Activated CD4-positive, alpha-beta T cell treated with anti-CD3 and anti-CD28 coated beads for 36 hours (primary cell): ENCODE data around the gene MED10. TPM values are rescaled to one million over a fixed set of nuclear protein-coding genes. Genes with fewer than 3 reads are reported as not detected.
A peak's percentile ranks its signal among the peaks of the same experiment; 100 is the strongest.

Experiments
- ATAC-seq: fragments of 200-7000 bp; cut with Tn5 transposase; one replicate; pipeline ENCODE4 v1.10.0; 2021; ENCODE audit warnings: mild to moderate bottlenecking, moderate library complexity
- CTCF ChIA-PET: fragments of 350-600 bp; sonication (Branson Sonifier 250); formaldehyde crosslinking; loops from one replicate; lab custom pipeline; 2021; ENCODE audit warnings: antibody characterized with exemption; lab: Charles Lee
- POLR2A ChIA-PET: fragments of 350-600 bp; sonication (Branson Sonifier 250); formaldehyde crosslinking; loops from one replicate; lab custom pipeline; 2021; ENCODE audit warnings: antibody characterized with exemption, inconsistent platforms; lab: Charles Lee
- DNase-seq: peaks from one replicate; pipeline ENCODE4 v3.0.0-alpha.2; 2020
- H3K27ac Mint-ChIP-seq: one replicate; pipeline ENCODE4 v1.8.0; 2021; ENCODE audit warnings: mixed read lengths
- H3K27me3 Mint-ChIP-seq: one replicate; pipeline ENCODE4 v1.8.0; 2021; ENCODE audit warnings: mixed read lengths
- H3K36me3 Mint-ChIP-seq: one replicate; pipeline ENCODE4 v1.8.0; 2021; ENCODE audit warnings: low read depth, mixed read lengths
- H3K4me1 Mint-ChIP-seq: one replicate; pipeline ENCODE4 v1.8.0; 2021; ENCODE audit warnings: mixed read lengths
- H3K4me3 Mint-ChIP-seq: one replicate; pipeline ENCODE4 v1.8.0; 2021; ENCODE audit warnings: mild to moderate bottlenecking, moderate library complexity, mixed read lengths
- H3K9me3 Mint-ChIP-seq: one replicate; pipeline ENCODE4 v1.8.0; 2021; ENCODE audit warnings: low read depth, mixed read lengths
- intact Hi-C, 2 experiments: fragments of 100-400 bp; cut with DNase I in 1 of 2; cut with micrococcal nuclease in 1 of 2; formaldehyde crosslinking; loops; one replicate each; pipeline versions ENCODE4 v1.14.2 to v1.15.1; 2022 to 2024; cut with DNase I, micrococcal nuclease
- total RNA-seq, 2 experiments: library from RNA; stranded (reverse); gene quantifications; one replicate each; pipeline ENCODE4 v1.2.3, GENCODE V29; 2021

The MED10 gene
- total RNA-seq, 2 experiments from 2014 or later, result 40.4 to 50.8 TPM

DNA sequence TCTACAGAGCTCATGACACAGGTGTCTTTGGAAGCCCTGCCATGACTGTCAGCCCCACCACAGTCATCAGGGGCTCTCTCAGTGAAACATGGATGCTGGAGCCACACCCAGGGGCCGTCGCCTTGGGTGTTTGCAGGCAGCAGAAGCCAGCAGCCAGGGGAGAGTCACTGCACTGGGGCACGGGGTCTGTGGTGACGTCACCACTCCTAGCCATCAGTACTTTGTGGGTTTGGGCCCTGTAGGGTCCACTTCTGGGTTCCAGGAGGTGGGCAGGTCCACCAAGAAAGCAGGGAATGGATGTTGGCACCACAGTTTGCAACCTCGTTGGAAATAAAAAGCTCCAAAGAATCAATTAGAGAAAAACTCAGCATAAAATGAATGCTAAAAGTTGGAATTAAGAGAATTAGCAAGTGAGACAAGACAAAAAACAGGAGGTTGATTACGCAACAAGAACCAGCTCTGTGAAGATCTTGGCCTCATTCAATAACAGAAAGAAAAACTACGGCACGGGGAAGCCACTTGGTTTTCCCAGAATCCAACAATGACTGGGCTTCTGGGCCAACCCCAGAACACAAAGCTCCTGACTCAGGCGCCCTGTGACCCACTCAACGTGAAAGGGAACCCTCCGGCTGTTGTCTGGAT, 34.3 kb downstream of the MED10 start:
- DNase-seq (no peak), ATAC-seq (no peak)
- Mint-ChIP-seq H3K9me3 (no peaks in the 10 kb centered on the region), H3K4me3 (no peak overlapping the region), H3K27me3 (no peaks in the 10 kb centered on the region), H3K4me1 (no peaks in the 10 kb centered on the region), H3K27ac (no peak overlapping the region), H3K36me3 (no peaks in the 10 kb centered on the region)
- POLR2A ChIA-PET, result no interaction called here
- CTCF ChIA-PET, result no interaction called here
- intact Hi-C loops, result no loop called here

DNA sequence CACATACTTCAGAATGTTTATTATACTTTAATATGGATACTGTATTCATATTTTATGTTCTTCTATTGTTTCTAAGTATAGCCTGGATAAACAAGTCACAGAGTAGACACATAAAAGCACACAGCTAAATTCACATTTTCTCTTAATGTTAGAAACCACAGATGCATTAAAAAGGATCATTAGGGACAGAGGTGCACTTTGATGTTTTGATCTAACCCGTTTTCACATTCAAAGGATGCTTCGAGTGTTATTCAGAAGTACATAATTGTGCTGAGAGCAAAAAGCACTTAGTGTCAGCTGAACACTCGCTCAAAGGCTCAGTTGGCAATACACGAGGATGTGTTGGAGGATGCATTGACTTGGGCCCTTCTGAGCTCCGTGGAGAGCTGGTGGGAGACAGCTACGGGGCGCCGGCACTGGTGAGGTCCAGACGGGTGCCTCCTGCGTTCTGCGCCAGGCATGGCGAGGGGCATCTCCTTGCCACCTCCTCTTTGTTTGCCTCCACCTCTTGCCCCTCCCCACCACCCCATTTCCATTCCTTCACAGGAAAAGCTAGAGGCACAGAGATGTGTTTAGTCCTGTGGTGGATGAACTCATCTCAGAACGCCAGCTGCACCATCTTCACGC, 35.5 kb downstream of the MED10 start:
- no peaks in the 10 kb centered on the region for H3K27me3 Mint-ChIP-seq
- no peak overlapping the region for H3K4me3 Mint-ChIP-seq
- H3K36me3 Mint-ChIP-seq, result no peaks in the 10 kb centered on the region
- no peaks in the 10 kb centered on the region for H3K4me1 Mint-ChIP-seq
- no peak for ATAC-seq
- ChIA-PET POLR2A (no interaction called here), CTCF (no interaction called here)
- intact Hi-C loops, result no loop called here
- no peak overlapping the region for H3K27ac Mint-ChIP-seq
- DNase-seq, result no peak
- H3K9me3 Mint-ChIP-seq, result no peaks in the 10 kb centered on the region

DNA sequence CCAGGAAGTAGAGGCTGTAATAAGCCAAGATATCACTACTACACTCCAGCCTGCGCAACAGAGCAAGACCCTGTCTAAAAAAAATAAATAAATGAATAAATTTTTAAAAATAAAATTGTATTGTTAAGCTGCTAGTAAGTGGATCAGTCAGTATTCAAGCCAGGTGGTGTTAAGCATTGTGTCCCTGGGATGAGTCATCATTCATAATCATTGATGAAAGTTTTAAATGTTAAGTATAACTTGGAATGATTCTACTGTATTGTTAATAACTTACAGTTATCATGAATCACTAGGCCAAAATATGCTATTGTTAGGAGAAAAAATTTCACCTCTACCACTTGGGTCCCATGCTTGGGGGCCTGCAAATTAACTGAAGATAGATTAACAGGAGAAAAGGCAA, 38.2 kb downstream of the MED10 start:
- no peaks in the 10 kb centered on the region for H3K27me3 Mint-ChIP-seq
- ATAC-seq (no peak), DNase-seq (no peak)
- ChIA-PET CTCF (no interaction called here), POLR2A (no interaction called here)
- no peak overlapping the region for H3K27ac Mint-ChIP-seq
- H3K36me3 Mint-ChIP-seq, result no peaks in the 10 kb centered on the region
- no peaks in the 10 kb centered on the region for H3K4me1 Mint-ChIP-seq
- no peak overlapping the region for H3K4me3 Mint-ChIP-seq
- intact Hi-C loops, result no loop called here
- no peaks in the 10 kb centered on the region for H3K9me3 Mint-ChIP-seq

DNA sequence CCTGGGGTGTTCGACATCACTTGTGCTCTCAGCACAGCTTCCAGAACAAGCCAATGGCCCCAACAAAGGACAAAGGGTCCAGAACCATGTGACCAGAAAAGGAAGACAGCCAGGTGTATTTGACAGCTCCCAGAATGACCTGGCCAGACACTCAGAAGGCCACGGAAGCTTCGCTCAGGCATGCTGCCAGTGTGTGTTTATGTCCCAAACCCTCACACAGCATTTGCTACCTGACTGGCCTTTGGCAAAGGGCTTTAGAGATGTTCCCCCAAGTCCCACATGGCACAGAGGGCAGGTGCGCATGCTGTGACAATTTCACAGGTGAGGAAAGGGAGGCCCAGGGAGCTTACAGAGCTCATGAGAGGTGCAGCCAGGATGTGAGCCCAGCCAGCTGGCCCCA, 39.5 kb downstream of the MED10 start:
- H3K4me3 Mint-ChIP-seq, result no peak overlapping the region
- ATAC-seq, result no peak
- no peaks in the 10 kb centered on the region for H3K9me3 Mint-ChIP-seq
- ChIA-PET CTCF (interaction anchor here (0.7 to 1.3 kb wide), 2 partner anchors 20 to 908 kb away, joined by 3 to 4 read pairs; no protein-coding TSS in a partner anchor), POLR2A (no interaction called here)
- intact Hi-C loops, result no loop called here
- DNase-seq, result no peak
- no peaks in the 10 kb centered on the region for H3K4me1 Mint-ChIP-seq
- H3K27ac Mint-ChIP-seq, result no peak overlapping the region
- no peaks in the 10 kb centered on the region for H3K36me3 Mint-ChIP-seq
- H3K27me3 Mint-ChIP-seq, result no peaks in the 10 kb centered on the region

DNA sequence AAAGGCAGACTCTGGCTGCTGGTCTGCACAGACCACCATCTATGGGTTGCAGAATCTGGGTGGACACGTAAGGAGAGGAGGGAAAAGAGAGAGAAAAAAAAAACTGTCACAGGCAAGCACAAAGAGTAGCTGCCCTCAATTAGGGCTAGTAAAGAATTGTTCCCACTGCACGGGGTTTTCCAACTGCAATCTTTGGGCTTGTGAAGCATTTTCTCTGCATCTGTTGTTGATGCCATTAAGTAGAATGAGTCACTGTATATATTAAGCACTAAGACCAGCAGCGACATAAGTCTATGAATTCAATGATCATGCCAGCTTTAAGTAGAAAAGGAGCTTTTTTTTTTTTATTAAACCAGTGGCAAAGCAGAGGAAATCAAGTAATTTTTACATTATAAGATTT, 40.2 kb downstream of the MED10 start:
- Mint-ChIP-seq H3K4me1 (no peaks in the 10 kb centered on the region), H3K27ac (no peak overlapping the region), H3K36me3 (no peaks in the 10 kb centered on the region), H3K4me3 (no peak overlapping the region), H3K27me3 (no peaks in the 10 kb centered on the region), H3K9me3 (no peaks in the 10 kb centered on the region)
- ChIA-PET POLR2A (no interaction called here), CTCF (interaction anchor here (1.3 kb wide), 1 partner anchor 21 kb away, joined by 4 read pairs; no protein-coding TSS in a partner anchor)
- no peak for ATAC-seq
- no peak for DNase-seq
- intact Hi-C loops, result no loop called here

DNA sequence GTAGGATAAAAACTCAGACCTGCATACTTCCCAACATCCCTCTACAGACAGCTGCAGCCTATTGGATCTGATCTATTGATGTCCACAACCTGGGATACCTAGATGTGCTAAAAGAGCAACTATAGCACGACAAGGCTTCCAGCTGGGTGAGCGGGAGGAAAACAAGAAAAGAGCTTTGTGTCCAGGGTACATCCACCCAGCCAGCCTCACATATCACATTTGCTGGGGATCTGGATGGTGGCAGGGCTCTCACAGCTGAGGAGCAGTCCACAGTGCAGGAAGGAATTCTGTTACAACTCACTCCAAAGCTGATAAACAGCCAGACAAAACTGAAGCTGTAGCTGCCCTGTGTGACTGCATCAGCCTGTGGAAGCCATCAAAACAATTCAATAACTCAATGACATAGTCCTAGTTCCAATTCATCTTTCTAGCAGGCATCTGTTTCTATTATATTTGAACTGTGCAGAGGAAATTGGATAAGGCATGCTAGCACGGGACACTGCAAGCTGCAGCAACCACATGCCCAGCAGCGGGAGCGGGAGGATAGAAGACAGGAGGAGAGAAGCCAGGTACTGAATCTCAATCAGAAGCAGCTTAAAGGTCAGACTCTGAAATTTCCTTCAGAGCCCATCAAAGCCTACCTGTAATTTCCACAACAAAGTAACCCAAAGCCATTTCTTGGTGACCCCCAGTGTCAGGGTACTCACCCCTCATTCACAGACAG, 45.0 kb downstream of the MED10 start:
- intact Hi-C loops, result no loop called here
- ATAC-seq, result no peak
- POLR2A ChIA-PET, result no interaction called here

DNA sequence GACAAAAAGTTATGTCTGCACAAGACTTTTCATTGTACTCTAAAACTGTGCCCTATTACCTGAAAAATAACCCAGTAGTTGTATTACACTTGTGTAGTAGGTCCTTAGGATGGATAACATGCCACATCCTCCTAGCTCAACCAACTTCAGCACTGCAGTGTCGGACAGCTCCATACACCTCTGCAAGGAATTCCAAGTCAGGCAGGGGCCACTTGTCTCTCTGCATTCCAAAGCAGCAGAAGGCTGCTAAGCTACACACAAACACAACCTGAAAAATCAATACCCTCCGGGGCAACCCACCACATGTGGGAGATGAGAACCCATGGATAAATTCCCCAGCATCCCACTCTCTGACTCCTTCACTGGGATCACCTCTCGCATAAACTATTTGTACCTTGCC, 50.2 kb downstream of the MED10 start:
- no peak overlapping the region for H3K4me3 Mint-ChIP-seq
- H3K27me3 Mint-ChIP-seq, result no peaks in the 10 kb centered on the region
- peak; percentile 48 for DNase-seq
- intact Hi-C loops, result no loop called here
- no peak overlapping the region for H3K27ac Mint-ChIP-seq
- H3K9me3 Mint-ChIP-seq, result peaks cover 14% of the 10 kb centered on the region
- H3K4me1 Mint-ChIP-seq, result no peaks in the 10 kb centered on the region
- H3K36me3 Mint-ChIP-seq, result peaks cover 9% of the 10 kb centered on the region
- ChIA-PET POLR2A (no interaction called here), CTCF (no interaction called here)
- no peak for ATAC-seq

More for the DNA sequence above, 45.0 kb downstream of the MED10 start:
- Mint-ChIP-seq H3K36me3 (peaks cover 9% of the 10 kb centered on the region), H3K27ac (no peak overlapping the region), H3K27me3 (no peaks in the 10 kb centered on the region), H3K4me1 (no peaks in the 10 kb centered on the region), H3K9me3 (peaks cover 14% of the 10 kb centered on the region), H3K4me3 (no peak overlapping the region)
- no peak for DNase-seq
- CTCF ChIA-PET, result interaction anchor here (0.6 kb wide), 1 partner anchor 748 kb away, joined by 3 read pairs; no protein-coding TSS in a partner anchor

DNA sequence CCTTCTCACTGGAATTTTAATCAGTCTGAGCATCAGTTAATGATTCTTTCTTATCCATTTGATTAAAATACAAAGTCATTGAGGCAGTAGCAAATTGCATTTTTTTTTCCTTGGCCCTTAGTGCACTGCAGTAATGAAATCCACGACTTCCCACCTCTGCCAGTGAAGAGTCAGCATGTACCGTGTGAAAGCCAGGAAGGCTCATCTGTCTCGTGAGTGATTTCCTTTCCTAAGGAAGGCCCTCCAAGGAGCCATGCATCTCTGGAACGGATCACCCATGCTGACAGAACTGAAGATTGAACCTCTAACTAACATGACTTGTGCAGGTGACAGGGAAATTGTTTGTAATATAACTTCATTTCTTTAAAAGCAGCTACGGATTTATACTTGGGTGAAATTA, 51.6 kb downstream of the MED10 start:
- POLR2A ChIA-PET, result no interaction called here
- CTCF ChIA-PET, result no interaction called here
- H3K27ac Mint-ChIP-seq, result no peak overlapping the region
- DNase-seq, result no peak
- ATAC-seq, result no peak
- intact Hi-C loops, result no loop called here
- H3K36me3 Mint-ChIP-seq, result peaks cover 9% of the 10 kb centered on the region
- H3K4me3 Mint-ChIP-seq, result no peak overlapping the region
- H3K4me1 Mint-ChIP-seq, result no peaks in the 10 kb centered on the region
- peaks cover 14% of the 10 kb centered on the region for H3K9me3 Mint-ChIP-seq
- H3K27me3 Mint-ChIP-seq, result no peaks in the 10 kb centered on the region

DNA sequence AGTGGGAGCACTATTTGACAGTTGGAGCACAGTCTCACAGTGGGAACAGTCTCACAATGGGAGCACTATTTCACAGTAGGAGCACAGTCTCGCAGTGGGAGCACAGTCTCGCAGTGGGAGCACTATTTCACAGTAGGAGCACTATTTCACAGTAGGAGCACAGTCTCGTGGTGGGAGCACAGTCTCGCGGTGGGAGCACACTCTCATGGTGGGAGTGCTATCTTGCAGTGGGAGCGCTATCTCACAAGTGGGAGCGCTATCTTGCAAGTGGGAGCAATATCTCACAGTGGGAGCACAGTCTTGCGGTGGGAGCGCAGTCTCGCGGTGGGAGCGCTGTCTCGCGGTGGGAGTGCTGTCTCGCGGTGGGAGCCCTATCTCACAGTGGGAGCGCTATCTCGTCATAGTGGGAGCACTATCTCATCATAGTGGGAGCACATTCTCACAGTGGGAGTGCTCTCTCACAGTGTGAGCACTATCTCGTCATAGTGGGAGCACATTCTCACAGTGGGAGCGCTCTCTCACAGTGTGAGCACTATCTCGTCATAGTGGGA, 56.1 kb downstream of the MED10 start:
- DNase-seq, result no peak
- ATAC-seq, result no peak

More for the DNA sequence above, 56.1 kb downstream of the MED10 start:
- Mint-ChIP-seq H3K9me3 (peaks cover 2% of the 10 kb centered on the region), H3K27me3 (no peaks in the 10 kb centered on the region), H3K36me3 (no peaks in the 10 kb centered on the region), H3K4me3 (no peak overlapping the region), H3K27ac (no peak overlapping the region), H3K4me1 (no peaks in the 10 kb centered on the region)
- CTCF ChIA-PET, result no interaction called here
- POLR2A ChIA-PET, result no interaction called here
- intact Hi-C loops, result no loop called here
